ENCODE measurements around the gene STC2. TPM values are rescaled to one million over a fixed set of nuclear protein-coding genes. Genes with fewer than 3 reads are reported as not detected.

The STC2 gene, protein sequence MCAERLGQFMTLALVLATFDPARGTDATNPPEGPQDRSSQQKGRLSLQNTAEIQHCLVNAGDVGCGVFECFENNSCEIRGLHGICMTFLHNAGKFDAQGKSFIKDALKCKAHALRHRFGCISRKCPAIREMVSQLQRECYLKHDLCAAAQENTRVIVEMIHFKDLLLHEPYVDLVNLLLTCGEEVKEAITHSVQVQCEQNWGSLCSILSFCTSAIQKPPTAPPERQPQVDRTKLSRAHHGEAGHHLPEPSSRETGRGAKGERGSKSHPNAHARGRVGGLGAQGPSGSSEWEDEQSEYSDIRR
- total RNA-seq (2021) (38.5 to 57.0 TPM (median 38.5 TPM) in 3 replicates), Bru-seq, nascent RNA (percentile 96 among the genes with signal in this experiment)
- long read RNA-seq, experiment 1, full-length matches to known transcripts = 163 of 197 reads
- long read RNA-seq, experiment 1, partial matches to known transcripts = 1 of 197 reads
- long read RNA-seq, experiment 1, other reads (novel, unspliced or antisense) = 33 of 197 reads
- long read RNA-seq, experiment 2, full-length matches to known transcripts = 27 of 55 reads
- long read RNA-seq, experiment 2, partial matches to known transcripts = 0 of 55 reads
- long read RNA-seq, experiment 2, other reads (novel, unspliced or antisense) = 28 of 55 reads
- long read RNA-seq, experiment 3, full-length matches to known transcripts = 30 of 32 reads
- long read RNA-seq, experiment 3, partial matches to known transcripts = 0 of 32 reads
- long read RNA-seq, experiment 3, other reads (novel, unspliced or antisense) = 2 of 32 reads

DNA sequence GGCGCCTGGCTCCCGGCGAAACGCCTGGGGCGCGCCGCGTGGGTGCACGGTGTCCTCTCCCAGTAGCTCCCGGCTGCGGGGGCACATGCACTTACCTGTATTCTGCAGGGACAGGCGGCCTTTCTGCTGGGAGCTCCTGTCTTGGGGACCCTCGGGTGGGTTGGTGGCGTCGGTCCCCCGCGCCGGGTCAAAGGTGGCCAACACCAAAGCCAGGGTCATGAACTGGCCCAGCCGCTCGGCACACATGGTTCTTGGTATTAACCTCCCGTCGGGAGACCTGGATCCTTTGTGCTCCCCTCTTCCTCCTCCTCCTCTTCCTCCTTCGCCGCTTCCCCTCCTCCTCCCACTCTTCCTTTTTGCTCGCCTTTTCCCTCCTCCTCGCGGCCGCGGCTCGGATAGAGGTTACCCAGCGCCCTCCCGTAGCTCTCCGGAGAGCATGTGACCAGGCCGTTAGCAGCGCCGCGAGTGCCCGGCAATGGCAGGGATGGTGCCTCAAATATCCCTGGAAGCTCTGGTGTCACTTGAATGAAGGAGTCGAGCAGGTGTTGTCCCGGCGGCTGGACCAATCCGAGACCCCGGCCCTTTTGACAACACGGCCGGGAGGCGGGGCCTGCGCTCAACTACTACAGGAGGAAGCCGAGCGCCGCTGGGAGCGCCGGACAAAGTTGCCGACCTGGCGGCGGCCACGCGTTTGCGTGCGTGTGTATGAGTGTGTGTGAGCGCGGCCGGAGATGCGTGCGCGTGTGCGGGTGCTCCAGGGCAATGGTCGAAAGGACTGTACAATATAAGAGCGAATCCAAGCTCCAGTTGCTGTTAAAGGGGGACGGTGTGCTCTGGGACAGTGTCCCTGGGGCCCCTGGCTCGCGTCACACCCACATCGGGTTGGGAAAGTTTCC, at the start of gene STC2:
STC2 (minus strand) TSS at position 467 of the 896 bp plus-strand sequence; CDS start at position 246, 221 bp downstream.
- H3K4me3 Mint-ChIP-seq = peak within 1 kb of the TSS; percentile 96
- ATAC-seq (peak; percentile 82), DNase-seq (ENCODE audit: low spot score) (peak; percentile 97)
- H3K36me3 Mint-ChIP-seq = peaks cover 33% of the 10 kb centered on the region
- H3K9me3 Mint-ChIP-seq = 0 out of 2 replicates have a peak, but pooled peaks cover 3% of the 10 kb centered on the region
- ChIA-PET CTCF (interaction anchor here (1.1 to 8.1 kb wide), 4 partner anchors 26 to 254 kb away, joined by 3 to 169 read pairs (median 4); no protein-coding TSS in a partner anchor), POLR2A (interaction anchor here (0.8 to 5.3 kb wide), 9 partner anchors 9 to 345 kb away, joined by 3 to 79 read pairs (median 8); partner anchors contain the start of gene ATP6V0E1)
- peaks cover 56% of the 10 kb centered on the region for H3K4me1 Mint-ChIP-seq
- H3K27ac Mint-ChIP-seq = peak within 1 kb of the TSS; percentile 98
- peaks cover 8% of the 10 kb centered on the region for H3K27me3 Mint-ChIP-seq (ENCODE audit: low read depth)
- TF ChIP-seq ATF1 (CRISPR knock-in tag; IDR thresholded peaks at IDR 0.05) (no peak), JAZF1 (CRISPR knock-in tag; IDR thresholded peaks at IDR 0.05) (no peak), ELF4 (CRISPR knock-in tag; IDR thresholded peaks at IDR 0.05; ENCODE audit: low read depth) (no peak), PRRX2 (CRISPR knock-in tag; IDR thresholded peaks at IDR 0.05) (no peak), TEAD4 (CRISPR knock-in tag; IDR thresholded peaks at IDR 0.05) (no peak; the same call in 1 of the 2 replicates), SMAD4 (CRISPR knock-in tag; IDR thresholded peaks at IDR 0.05) (no peak), TEAD1 (CRISPR knock-in tag; IDR thresholded peaks at IDR 0.05) (peak; percentile 54), JUN (CRISPR knock-in tag; IDR thresholded peaks at IDR 0.05) (no peak), ZNF671 (CRISPR knock-in tag; IDR thresholded peaks at IDR 0.05) (no peak), SP1 (CRISPR knock-in tag; conservative IDR thresholded peaks at IDR 0.05) (peak; percentile 72), TCF7 (CRISPR knock-in tag; IDR thresholded peaks at IDR 0.05; ENCODE audit: low read depth) (no peak), TP53 (CRISPR knock-in tag; IDR thresholded peaks at IDR 0.05) (peak; percentile 72), EMX1 (CRISPR knock-in tag; IDR thresholded peaks at IDR 0.05) (no peak), RORB (CRISPR knock-in tag; IDR thresholded peaks at IDR 0.05) (no peak), CBFB (CRISPR knock-in tag; IDR thresholded peaks at IDR 0.05; ENCODE audit: low read depth) (no peak), OVOL2 (CRISPR knock-in tag; IDR thresholded peaks at IDR 0.05; ENCODE audit: borderline replicate concordance) (no peak), NR2C2 (CRISPR knock-in tag; IDR thresholded peaks at IDR 0.05) (no peak), NFATC4 (CRISPR knock-in tag; IDR thresholded peaks at IDR 0.05) (peak; percentile 78)
- TF ChIP-seq, protein P1, sequence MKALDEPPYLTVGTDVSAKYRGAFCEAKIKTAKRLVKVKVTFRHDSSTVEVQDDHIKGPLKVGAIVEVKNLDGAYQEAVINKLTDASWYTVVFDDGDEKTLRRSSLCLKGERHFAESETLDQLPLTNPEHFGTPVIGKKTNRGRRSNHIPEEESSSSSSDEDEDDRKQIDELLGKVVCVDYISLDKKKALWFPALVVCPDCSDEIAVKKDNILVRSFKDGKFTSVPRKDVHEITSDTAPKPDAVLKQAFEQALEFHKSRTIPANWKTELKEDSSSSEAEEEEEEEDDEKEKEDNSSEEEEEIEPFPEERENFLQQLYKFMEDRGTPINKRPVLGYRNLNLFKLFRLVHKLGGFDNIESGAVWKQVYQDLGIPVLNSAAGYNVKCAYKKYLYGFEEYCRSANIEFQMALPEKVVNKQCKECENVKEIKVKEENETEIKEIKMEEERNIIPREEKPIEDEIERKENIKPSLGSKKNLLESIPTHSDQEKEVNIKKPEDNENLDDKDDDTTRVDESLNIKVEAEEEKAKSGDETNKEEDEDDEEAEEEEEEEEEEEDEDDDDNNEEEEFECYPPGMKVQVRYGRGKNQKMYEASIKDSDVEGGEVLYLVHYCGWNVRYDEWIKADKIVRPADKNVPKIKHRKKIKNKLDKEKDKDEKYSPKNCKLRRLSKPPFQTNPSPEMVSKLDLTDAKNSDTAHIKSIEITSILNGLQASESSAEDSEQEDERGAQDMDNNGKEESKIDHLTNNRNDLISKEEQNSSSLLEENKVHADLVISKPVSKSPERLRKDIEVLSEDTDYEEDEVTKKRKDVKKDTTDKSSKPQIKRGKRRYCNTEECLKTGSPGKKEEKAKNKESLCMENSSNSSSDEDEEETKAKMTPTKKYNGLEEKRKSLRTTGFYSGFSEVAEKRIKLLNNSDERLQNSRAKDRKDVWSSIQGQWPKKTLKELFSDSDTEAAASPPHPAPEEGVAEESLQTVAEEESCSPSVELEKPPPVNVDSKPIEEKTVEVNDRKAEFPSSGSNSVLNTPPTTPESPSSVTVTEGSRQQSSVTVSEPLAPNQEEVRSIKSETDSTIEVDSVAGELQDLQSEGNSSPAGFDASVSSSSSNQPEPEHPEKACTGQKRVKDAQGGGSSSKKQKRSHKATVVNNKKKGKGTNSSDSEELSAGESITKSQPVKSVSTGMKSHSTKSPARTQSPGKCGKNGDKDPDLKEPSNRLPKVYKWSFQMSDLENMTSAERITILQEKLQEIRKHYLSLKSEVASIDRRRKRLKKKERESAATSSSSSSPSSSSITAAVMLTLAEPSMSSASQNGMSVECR (CRISPR knock-in tag; IDR thresholded peaks at IDR 0.05; ENCODE audit: borderline replicate concordance) = peak; percentile 79
- TF ChIP-seq, protein P2, sequence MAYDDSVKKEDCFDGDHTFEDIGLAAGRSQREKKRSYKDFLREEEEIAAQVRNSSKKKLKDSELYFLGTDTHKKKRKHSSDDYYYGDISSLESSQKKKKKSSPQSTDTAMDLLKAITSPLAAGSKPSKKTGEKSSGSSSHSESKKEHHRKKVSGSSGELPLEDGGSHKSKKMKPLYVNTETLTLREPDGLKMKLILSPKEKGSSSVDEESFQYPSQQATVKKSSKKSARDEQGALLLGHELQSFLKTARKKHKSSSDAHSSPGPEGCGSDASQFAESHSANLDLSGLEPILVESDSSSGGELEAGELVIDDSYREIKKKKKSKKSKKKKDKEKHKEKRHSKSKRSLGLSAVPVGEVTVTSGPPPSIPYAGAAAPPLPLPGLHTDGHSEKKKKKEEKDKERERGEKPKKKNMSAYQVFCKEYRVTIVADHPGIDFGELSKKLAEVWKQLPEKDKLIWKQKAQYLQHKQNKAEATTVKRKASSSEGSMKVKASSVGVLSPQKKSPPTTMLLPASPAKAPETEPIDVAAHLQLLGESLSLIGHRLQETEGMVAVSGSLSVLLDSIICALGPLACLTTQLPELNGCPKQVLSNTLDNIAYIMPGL (CRISPR knock-in tag; IDR thresholded peaks at IDR 0.05) = no peak; the same call in 1 of the 2 replicates
- TF ChIP-seq, protein P3, sequence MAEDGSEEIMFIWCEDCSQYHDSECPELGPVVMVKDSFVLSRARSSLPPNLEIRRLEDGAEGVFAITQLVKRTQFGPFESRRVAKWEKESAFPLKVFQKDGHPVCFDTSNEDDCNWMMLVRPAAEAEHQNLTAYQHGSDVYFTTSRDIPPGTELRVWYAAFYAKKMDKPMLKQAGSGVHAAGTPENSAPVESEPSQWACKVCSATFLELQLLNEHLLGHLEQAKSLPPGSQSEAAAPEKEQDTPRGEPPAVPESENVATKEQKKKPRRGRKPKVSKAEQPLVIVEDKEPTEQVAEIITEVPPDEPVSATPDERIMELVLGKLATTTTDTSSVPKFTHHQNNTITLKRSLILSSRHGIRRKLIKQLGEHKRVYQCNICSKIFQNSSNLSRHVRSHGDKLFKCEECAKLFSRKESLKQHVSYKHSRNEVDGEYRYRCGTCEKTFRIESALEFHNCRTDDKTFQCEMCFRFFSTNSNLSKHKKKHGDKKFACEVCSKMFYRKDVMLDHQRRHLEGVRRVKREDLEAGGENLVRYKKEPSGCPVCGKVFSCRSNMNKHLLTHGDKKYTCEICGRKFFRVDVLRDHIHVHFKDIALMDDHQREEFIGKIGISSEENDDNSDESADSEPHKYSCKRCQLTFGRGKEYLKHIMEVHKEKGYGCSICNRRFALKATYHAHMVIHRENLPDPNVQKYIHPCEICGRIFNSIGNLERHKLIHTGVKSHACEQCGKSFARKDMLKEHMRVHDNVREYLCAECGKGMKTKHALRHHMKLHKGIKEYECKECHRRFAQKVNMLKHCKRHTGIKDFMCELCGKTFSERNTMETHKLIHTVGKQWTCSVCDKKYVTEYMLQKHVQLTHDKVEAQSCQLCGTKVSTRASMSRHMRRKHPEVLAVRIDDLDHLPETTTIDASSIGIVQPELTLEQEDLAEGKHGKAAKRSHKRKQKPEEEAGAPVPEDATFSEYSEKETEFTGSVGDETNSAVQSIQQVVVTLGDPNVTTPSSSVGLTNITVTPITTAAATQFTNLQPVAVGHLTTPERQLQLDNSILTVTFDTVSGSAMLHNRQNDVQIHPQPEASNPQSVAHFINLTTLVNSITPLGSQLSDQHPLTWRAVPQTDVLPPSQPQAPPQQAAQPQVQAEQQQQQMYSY (CRISPR knock-in tag; IDR thresholded peaks at IDR 0.05) = no peak
- TF ChIP-seq, protein P4, sequence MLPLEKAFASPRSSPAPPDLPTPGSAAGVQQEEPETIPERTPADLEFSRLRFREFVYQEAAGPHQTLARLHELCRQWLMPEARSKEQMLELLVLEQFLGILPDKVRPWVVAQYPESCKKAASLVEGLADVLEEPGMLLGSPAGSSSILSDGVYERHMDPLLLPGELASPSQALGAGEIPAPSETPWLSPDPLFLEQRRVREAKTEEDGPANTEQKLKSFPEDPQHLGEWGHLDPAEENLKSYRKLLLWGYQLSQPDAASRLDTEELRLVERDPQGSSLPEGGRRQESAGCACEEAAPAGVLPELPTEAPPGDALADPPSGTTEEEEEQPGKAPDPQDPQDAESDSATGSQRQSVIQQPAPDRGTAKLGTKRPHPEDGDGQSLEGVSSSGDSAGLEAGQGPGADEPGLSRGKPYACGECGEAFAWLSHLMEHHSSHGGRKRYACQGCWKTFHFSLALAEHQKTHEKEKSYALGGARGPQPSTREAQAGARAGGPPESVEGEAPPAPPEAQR (CRISPR knock-in tag; IDR thresholded peaks at IDR 0.05) = no peak
- TF ChIP-seq, protein P5, sequence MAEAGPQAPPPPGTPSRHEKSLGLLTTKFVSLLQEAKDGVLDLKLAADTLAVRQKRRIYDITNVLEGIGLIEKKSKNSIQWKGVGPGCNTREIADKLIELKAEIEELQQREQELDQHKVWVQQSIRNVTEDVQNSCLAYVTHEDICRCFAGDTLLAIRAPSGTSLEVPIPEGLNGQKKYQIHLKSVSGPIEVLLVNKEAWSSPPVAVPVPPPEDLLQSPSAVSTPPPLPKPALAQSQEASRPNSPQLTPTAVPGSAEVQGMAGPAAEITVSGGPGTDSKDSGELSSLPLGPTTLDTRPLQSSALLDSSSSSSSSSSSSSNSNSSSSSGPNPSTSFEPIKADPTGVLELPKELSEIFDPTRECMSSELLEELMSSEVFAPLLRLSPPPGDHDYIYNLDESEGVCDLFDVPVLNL (CRISPR knock-in tag; IDR thresholded peaks at IDR 0.05; ENCODE audit: borderline replicate concordance, low read depth) = no peak

Data from WTC11 (cell line).